Measurements from ENCODE around the gene SARDH.

The SARDH gene

GRCh38 chr9:133653638-133654037 is 84.5 kb downstream of the SARDH start:
- no peaks in the 10 kb centered on the region for H3K36me3 ChIP-seq (ENCODE audit: control insufficient read depth in 1 of 2, insufficient read depth in 2 of 2, low read length in 2 of 2)
- H3K9me3 ChIP-seq (ENCODE audit: control insufficient read depth in 1 of 2, low read length in 2 of 2): no peaks in the 10 kb centered on the region
- no peak overlapping the region for H3K27ac ChIP-seq (ENCODE audit: low read depth, low read length)
- no peak overlapping the region for H3K4me3 ChIP-seq (ENCODE audit: low read depth in 1 of 2, low read length in 2 of 2)
- H3K27me3 ChIP-seq (ENCODE audit: control insufficient read depth in 1 of 2, insufficient read depth in 2 of 2, low read length in 2 of 2): peaks cover 24 to 28% of the 10 kb centered on the region in 2 donors
- peaks cover 0 to 4% of the 10 kb centered on the region in 2 donors for H3K4me1 ChIP-seq (ENCODE audit: control insufficient read depth in 1 of 2, insufficient read depth in 2 of 2, low read length in 2 of 2)
- no peak overlapping the region for H3K9ac ChIP-seq (ENCODE audit: low read depth in 1 of 2, low read length in 2 of 2)

DNA sequence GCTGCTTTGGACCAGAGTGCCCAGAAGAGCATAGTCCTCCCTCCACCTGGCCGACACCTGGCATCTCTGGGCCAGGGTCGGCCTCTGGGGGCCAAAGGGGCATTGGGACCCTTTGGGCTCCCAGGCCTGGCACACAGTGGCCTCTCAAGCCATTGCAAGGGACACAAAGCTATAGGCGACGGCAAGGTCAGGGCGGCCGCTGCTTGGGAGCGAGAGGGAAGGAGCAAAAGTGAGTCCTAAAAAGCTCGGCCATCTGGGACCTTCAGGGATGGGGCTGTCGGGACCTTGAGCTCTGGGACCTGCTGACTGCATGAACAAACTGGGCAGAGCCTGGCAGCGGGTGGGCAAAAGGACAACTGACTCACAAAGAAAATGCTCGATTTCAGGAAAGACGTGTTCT is 88.1 kb downstream of the SARDH start:
- Histone ChIP-seq H3K4me1 (ENCODE audit: control insufficient read depth in 1 of 2, insufficient read depth in 2 of 2, low read length in 2 of 2) (no peaks in the 10 kb centered on the region), H3K4me3 (ENCODE audit: low read depth in 1 of 2, low read length in 2 of 2) (no peak overlapping the region), H3K36me3 (ENCODE audit: control insufficient read depth in 1 of 2, insufficient read depth in 2 of 2, low read length in 2 of 2) (no peaks in the 10 kb centered on the region), H3K9ac (ENCODE audit: low read depth in 1 of 2, low read length in 2 of 2) (no peak overlapping the region), H3K27me3 (ENCODE audit: control insufficient read depth in 1 of 2, insufficient read depth in 2 of 2, low read length in 2 of 2) (peaks cover 8 to 9% of the 10 kb centered on the region in 2 donors), H3K27ac (ENCODE audit: low read depth, low read length) (no peak overlapping the region), H3K9me3 (ENCODE audit: control insufficient read depth in 1 of 2, low read length in 2 of 2) (no peaks in the 10 kb centered on the region)

- H3K4me1 ChIP-seq (ENCODE audit: control insufficient read depth in 1 of 2, insufficient read depth in 2 of 2, low read length in 2 of 2): no peaks in the 10 kb centered on the region
- no peak overlapping the region for H3K4me3 ChIP-seq (ENCODE audit: low read depth in 1 of 2, low read length in 2 of 2)
- no peak overlapping the region for H3K9ac ChIP-seq (ENCODE audit: low read depth in 1 of 2, low read length in 2 of 2)
- H3K27ac ChIP-seq (ENCODE audit: low read depth, low read length): no peak overlapping the region
- no peaks in the 10 kb centered on the region for H3K36me3 ChIP-seq (ENCODE audit: control insufficient read depth in 1 of 2, insufficient read depth in 2 of 2, low read length in 2 of 2)
- no peaks in the 10 kb centered on the region for H3K9me3 ChIP-seq (ENCODE audit: control insufficient read depth in 1 of 2, low read length in 2 of 2)
- H3K27me3 ChIP-seq (ENCODE audit: control insufficient read depth in 1 of 2, insufficient read depth in 2 of 2, low read length in 2 of 2): peaks cover under 1 to 3% of the 10 kb centered on the region in 2 donors
Observed at GRCh38 chr9:133649194-133649593, 89.0 kb downstream of the SARDH start.

GRCh38 chr9:133647765-133648469 is 90.2 kb downstream of the SARDH start:
- no peaks in the 10 kb centered on the region for H3K36me3 ChIP-seq (ENCODE audit: control insufficient read depth in 1 of 2, insufficient read depth in 2 of 2, low read length in 2 of 2)
- no peaks in the 10 kb centered on the region for H3K27me3 ChIP-seq (ENCODE audit: control insufficient read depth in 1 of 2, insufficient read depth in 2 of 2, low read length in 2 of 2)
- H3K4me1 ChIP-seq (ENCODE audit: control insufficient read depth in 1 of 2, insufficient read depth in 2 of 2, low read length in 2 of 2): no peaks in the 10 kb centered on the region
- H3K4me3 ChIP-seq (ENCODE audit: low read depth in 1 of 2, low read length in 2 of 2): no peak overlapping the region
- no peak overlapping the region for H3K27ac ChIP-seq (ENCODE audit: low read depth, low read length)
- H3K9ac ChIP-seq (ENCODE audit: low read depth in 1 of 2, low read length in 2 of 2): no peak overlapping the region
- no peaks in the 10 kb centered on the region for H3K9me3 ChIP-seq (ENCODE audit: control insufficient read depth in 1 of 2, low read length in 2 of 2)

DNA sequence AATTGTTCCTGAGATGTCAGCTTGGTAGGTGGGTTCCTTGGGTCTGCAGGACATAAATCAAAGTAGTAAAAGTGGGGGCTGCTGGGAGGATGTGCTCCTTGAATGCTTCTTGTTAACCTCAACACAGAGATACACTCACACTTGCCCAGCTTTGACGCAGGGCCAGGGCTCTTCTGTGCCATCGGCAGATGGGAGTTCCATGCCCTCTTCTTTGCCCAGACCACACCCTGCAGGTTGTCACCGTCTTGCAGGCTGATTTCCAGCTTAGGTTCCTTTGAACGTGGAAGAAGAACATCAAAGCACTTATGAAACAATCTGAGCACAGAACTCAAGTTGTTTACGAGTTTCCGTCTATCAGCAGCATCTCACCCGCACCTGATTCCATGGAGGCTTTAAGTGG is 91.0 kb downstream of the SARDH start:
- Histone ChIP-seq H3K9ac (ENCODE audit: low read depth in 1 of 2, low read length in 2 of 2) (no peak overlapping the region), H3K4me1 (ENCODE audit: control insufficient read depth in 1 of 2, insufficient read depth in 2 of 2, low read length in 2 of 2) (no peaks in the 10 kb centered on the region), H3K36me3 (ENCODE audit: control insufficient read depth in 1 of 2, insufficient read depth in 2 of 2, low read length in 2 of 2) (no peaks in the 10 kb centered on the region), H3K4me3 (ENCODE audit: low read depth in 1 of 2, low read length in 2 of 2) (no peak overlapping the region), H3K9me3 (ENCODE audit: control insufficient read depth in 1 of 2, low read length in 2 of 2) (no peaks in the 10 kb centered on the region), H3K27me3 (ENCODE audit: control insufficient read depth in 1 of 2, insufficient read depth in 2 of 2, low read length in 2 of 2) (no peaks in the 10 kb centered on the region), H3K27ac (ENCODE audit: low read depth, low read length) (no peak overlapping the region)

DNA sequence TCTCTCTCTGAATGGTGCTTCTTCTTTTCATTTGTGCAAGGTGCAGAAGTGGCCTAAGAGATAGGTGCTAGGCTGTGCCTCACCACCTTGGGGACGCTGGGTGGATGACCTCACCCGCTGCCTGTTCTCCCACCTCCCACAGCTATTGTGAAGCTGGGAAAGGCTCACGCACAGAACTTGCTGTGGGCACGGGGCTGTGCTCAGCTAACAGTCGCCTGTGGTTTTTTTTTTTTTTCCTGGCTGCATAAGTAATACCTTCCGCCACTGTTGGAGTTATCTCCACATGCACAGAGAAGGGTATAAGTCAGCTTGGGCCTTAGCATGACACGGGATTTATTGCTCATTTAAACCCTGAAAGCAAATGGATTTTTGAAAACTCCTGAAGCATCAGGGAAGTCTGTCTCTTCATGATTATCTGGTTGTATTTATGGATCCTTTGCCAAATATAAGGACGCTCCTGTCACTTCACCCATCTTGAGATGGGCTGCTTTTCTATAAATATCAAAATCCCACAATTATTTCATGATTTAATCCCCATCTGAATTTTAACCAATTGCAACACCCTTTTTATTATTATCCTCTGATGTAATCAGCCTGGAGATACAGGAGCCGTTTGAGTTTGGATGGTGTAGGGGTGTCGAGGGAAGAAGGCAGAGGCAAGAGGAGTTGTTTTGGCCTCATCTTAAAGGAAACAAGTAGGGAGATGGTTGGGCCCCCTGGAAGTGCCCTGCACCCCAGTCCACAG is 93.0 kb downstream of the SARDH start:
- no peaks in the 10 kb centered on the region for H3K27me3 ChIP-seq (ENCODE audit: control insufficient read depth in 1 of 2, insufficient read depth in 2 of 2, low read length in 2 of 2)
- no peak overlapping the region for H3K4me3 ChIP-seq (ENCODE audit: low read depth in 1 of 2, low read length in 2 of 2)
- no peak overlapping the region for H3K27ac ChIP-seq (ENCODE audit: low read depth, low read length)
- H3K36me3 ChIP-seq (ENCODE audit: control insufficient read depth in 1 of 2, insufficient read depth in 2 of 2, low read length in 2 of 2): no peaks in the 10 kb centered on the region
- no peaks in the 10 kb centered on the region for H3K9me3 ChIP-seq (ENCODE audit: control insufficient read depth in 1 of 2, low read length in 2 of 2)
- H3K4me1 ChIP-seq (ENCODE audit: control insufficient read depth in 1 of 2, insufficient read depth in 2 of 2, low read length in 2 of 2): no peaks in the 10 kb centered on the region
- H3K9ac ChIP-seq (ENCODE audit: low read depth in 1 of 2, low read length in 2 of 2): no peak overlapping the region

GRCh38 chr9:133643978-133644760 is 94.0 kb downstream of the SARDH start:
- no peak overlapping the region for H3K9ac ChIP-seq (ENCODE audit: low read depth in 1 of 2, low read length in 2 of 2)
- H3K4me1 ChIP-seq (ENCODE audit: control insufficient read depth in 1 of 2, insufficient read depth in 2 of 2, low read length in 2 of 2): no peaks in the 10 kb centered on the region
- H3K27ac ChIP-seq (ENCODE audit: low read depth, low read length): no peak overlapping the region
- H3K9me3 ChIP-seq (ENCODE audit: control insufficient read depth in 1 of 2, low read length in 2 of 2): no peaks in the 10 kb centered on the region
- H3K27me3 ChIP-seq (ENCODE audit: control insufficient read depth in 1 of 2, insufficient read depth in 2 of 2, low read length in 2 of 2): no peaks in the 10 kb centered on the region
- no peak overlapping the region for H3K4me3 ChIP-seq (ENCODE audit: low read depth in 1 of 2, low read length in 2 of 2)
- H3K36me3 ChIP-seq (ENCODE audit: control insufficient read depth in 1 of 2, insufficient read depth in 2 of 2, low read length in 2 of 2): no peaks in the 10 kb centered on the region

GRCh38 chr9:133643362-133643755 is 94.8 kb downstream of the SARDH start:
- no peaks in the 10 kb centered on the region for H3K4me1 ChIP-seq (ENCODE audit: control insufficient read depth in 1 of 2, insufficient read depth in 2 of 2, low read length in 2 of 2)
- H3K36me3 ChIP-seq (ENCODE audit: control insufficient read depth in 1 of 2, insufficient read depth in 2 of 2, low read length in 2 of 2): no peaks in the 10 kb centered on the region
- no peak overlapping the region for H3K4me3 ChIP-seq (ENCODE audit: low read depth in 1 of 2, low read length in 2 of 2)
- no peaks in the 10 kb centered on the region for H3K9me3 ChIP-seq (ENCODE audit: control insufficient read depth in 1 of 2, low read length in 2 of 2)
- H3K9ac ChIP-seq (ENCODE audit: low read depth in 1 of 2, low read length in 2 of 2): no peak overlapping the region
- no peaks in the 10 kb centered on the region for H3K27me3 ChIP-seq (ENCODE audit: control insufficient read depth in 1 of 2, insufficient read depth in 2 of 2, low read length in 2 of 2)
- no peak overlapping the region for H3K27ac ChIP-seq (ENCODE audit: low read depth, low read length)

GRCh38 chr9:133642708-133643361 is 95.3 kb downstream of the SARDH start:
- H3K27me3 ChIP-seq (ENCODE audit: control insufficient read depth in 1 of 2, insufficient read depth in 2 of 2, low read length in 2 of 2): no peaks in the 10 kb centered on the region
- H3K4me1 ChIP-seq (ENCODE audit: control insufficient read depth in 1 of 2, insufficient read depth in 2 of 2, low read length in 2 of 2): no peaks in the 10 kb centered on the region
- H3K27ac ChIP-seq (ENCODE audit: low read depth, low read length): no peak overlapping the region
- H3K9me3 ChIP-seq (ENCODE audit: control insufficient read depth in 1 of 2, low read length in 2 of 2): no peaks in the 10 kb centered on the region
- no peak overlapping the region for H3K4me3 ChIP-seq (ENCODE audit: low read depth in 1 of 2, low read length in 2 of 2)
- no peak overlapping the region for H3K9ac ChIP-seq (ENCODE audit: low read depth in 1 of 2, low read length in 2 of 2)
- H3K36me3 ChIP-seq (ENCODE audit: control insufficient read depth in 1 of 2, insufficient read depth in 2 of 2, low read length in 2 of 2): no peaks in the 10 kb centered on the region
